Natural killer cell (primary cell): Measurements from ENCODE around the gene POLR2E. TPM values are rescaled to one million over a fixed set of nuclear protein-coding genes. Genes with fewer than 3 reads are reported as not detected.

Source experiments
- ATAC-seq, 3 donors: fragments of 150-1000 bp in 2 of 3; fragments of 200-7000 bp in 1 of 3; cut with Tn5 transposase; 1 replicate in 1 of 3; 2 replicates in 2 of 3; pipeline ENCODE4 v1.10.0; 2021; ENCODE audit warnings: mild to moderate bottlenecking in 2 of 3, moderate library complexity in 2 of 3
- DNase-seq, 2 donors: peaks; one replicate each; pipeline versions ENCODE4 v3.0.0 to v3.0.0-alpha.2; 2013 to 2021; ENCODE audit warnings: mixed read lengths in 1 of 2
- H3K27ac ChIP-seq: one replicate; pipeline ENCODE4 v1.5.1; 2013; ENCODE audit warnings: mild to moderate bottlenecking, low read length
- H3K27me3 ChIP-seq: one replicate; pipeline ENCODE4 v1.6.1; 2013; ENCODE audit warnings: low read length; ENCODE audit not compliant: control insufficient read depth, insufficient read depth
- H3K36me3 ChIP-seq: one replicate; pipeline ENCODE4 v1.6.1; 2013; ENCODE audit warnings: low read length; ENCODE audit not compliant: control insufficient read depth, insufficient read depth
- H3K4me1 ChIP-seq: one replicate; pipeline ENCODE4 v1.6.1; 2013; ENCODE audit warnings: low read length; ENCODE audit not compliant: control insufficient read depth, insufficient read depth
- H3K4me3 ChIP-seq: one replicate; pipeline ENCODE4 v1.5.1; 2013; ENCODE audit warnings: low read length
- H3K9me3 ChIP-seq: one replicate; pipeline ENCODE4 v1.6.1; 2013; ENCODE audit warnings: low read length; ENCODE audit not compliant: control insufficient read depth, insufficient read depth
- H3K27ac Mint-ChIP-seq, 2 donors: one replicate each; pipeline ENCODE4 v1.8.0; 2022; ENCODE audit warnings: mild to moderate bottlenecking in 2 of 2, mixed read lengths in 2 of 2, moderate library complexity in 1 of 2
- H3K27me3 Mint-ChIP-seq, 2 donors: one replicate each; pipeline ENCODE4 v1.8.0; 2022; ENCODE audit warnings: low read depth in 2 of 2, mixed read lengths in 2 of 2
- H3K36me3 Mint-ChIP-seq: one replicate; pipeline ENCODE4 v1.8.0; 2022; ENCODE audit warnings: mixed read lengths
- H3K4me1 Mint-ChIP-seq, 2 donors: one replicate each; pipeline ENCODE4 v1.8.0; 2022; ENCODE audit warnings: mixed read lengths in 2 of 2
- H3K4me3 Mint-ChIP-seq: one replicate; pipeline ENCODE4 v1.8.0; 2022; ENCODE audit warnings: mild to moderate bottlenecking, moderate library complexity, mixed read lengths
- H3K9me3 Mint-ChIP-seq, 2 donors: one replicate each; pipeline ENCODE4 v1.8.0; 2022; ENCODE audit warnings: mixed read lengths in 2 of 2
- CTCF ChIP-seq: fragments of 200-600 bp; IDR thresholded peaks from one replicate; pipeline ENCODE4 v1.8.0; 2022; ENCODE audit warnings: antibody characterized with exemption
- WGBS: methylation state at CpG from one replicate; pipeline ENCODE4 v1.1.7; 2013; ENCODE audit warnings: missing lambda C conversion rate; ENCODE audit not compliant: insufficient coverage; 5-methylcytosine and 5-hydroxymethylcytosine counted together
- intact Hi-C: fragments of 100-400 bp; cut with micrococcal nuclease; formaldehyde crosslinking; loops from one replicate; pipeline ENCODE4 v1.14.2; 2022
- total RNA-seq, 4 donors: library from RNA; stranded (reverse); fragments of 120-200 nt in 1 of 4; gene quantifications; one replicate each; pipeline versions ENCODE4 v1.2.3 to v1.2.4, GENCODE V29; 2013 to 2022

The POLR2E gene
- total RNA-seq, 3 donors from 2014 or later (not counting 1 experiment from before 2014, with no cell fraction given) = 77.3 to 105 (median 91.6) TPM

GRCh38 chr19:1101337-1101698 is 6.1 kb upstream of the POLR2E start:
- no peak overlapping the region for H3K4me3 ChIP-seq
- ATAC-seq = no peak
- peaks cover 60% of the 10 kb centered on the region for H3K4me1 ChIP-seq
- intact Hi-C loops = loop anchor here (5.0 kb wide), 1 partner anchor 34 kb away; the partner anchor contains the start of gene ARHGAP45
- Mint-ChIP-seq H3K4me1 (peaks cover 9 to 37% of the 10 kb centered on the region in 2 donors), H3K36me3 (no peaks in the 10 kb centered on the region), H3K27me3 (no peaks in the 10 kb centered on the region), H3K9me3 (no peaks in the 10 kb centered on the region), H3K4me3 (peak overlapping the region; percentile 49), H3K27ac (peak overlapping the region; percentile 82 to 88)
- DNase-seq = peak in 1 of 2 donors; percentile 53
- no peaks in the 10 kb centered on the region for H3K9me3 ChIP-seq
- H3K36me3 ChIP-seq = peaks cover 3% of the 10 kb centered on the region
- TF ChIP-seq CTCF = no peak
- peak overlapping the region; percentile 57 for H3K27ac ChIP-seq
- no peaks in the 10 kb centered on the region for H3K27me3 ChIP-seq
- 18% methylated on average over 9 of the region's 9 CpGs for WGBS

GRCh38 chr19:1098177-1099051 is 3.2 kb upstream of the POLR2E start:
- no peaks in the 10 kb centered on the region for H3K9me3 Mint-ChIP-seq
- no peaks in the 10 kb centered on the region for H3K27me3 ChIP-seq
- no peaks in the 10 kb centered on the region for H3K9me3 ChIP-seq
- 91% methylated on average over 15 of the region's 15 CpGs for WGBS
- no peak for TF ChIP-seq CTCF
- no peak overlapping the region for H3K4me3 ChIP-seq
- DNase-seq = no peak
- no peaks in the 10 kb centered on the region for H3K27me3 Mint-ChIP-seq
- peaks cover 17 to 57% of the 10 kb centered on the region in 2 donors for H3K4me1 Mint-ChIP-seq
- no peaks in the 10 kb centered on the region for H3K36me3 Mint-ChIP-seq
- no peak overlapping the region for H3K4me3 Mint-ChIP-seq
- no peak for ATAC-seq
- no peak overlapping the region for H3K27ac ChIP-seq
- peaks cover 64% of the 10 kb centered on the region for H3K4me1 ChIP-seq
- H3K36me3 ChIP-seq = peaks cover 1% of the 10 kb centered on the region
- intact Hi-C loops = no loop called here
- H3K27ac Mint-ChIP-seq = peak overlapping the region in 1 of 2 donors; percentile 75

GRCh38 chr19:1097810-1098176 is 2.6 kb upstream of the POLR2E start:
- Histone ChIP-seq H3K9me3 (no peaks in the 10 kb centered on the region), H3K4me1 (peaks cover 60% of the 10 kb centered on the region), H3K36me3 (peaks cover 3% of the 10 kb centered on the region), H3K27ac (no peak overlapping the region), H3K4me3 (no peak overlapping the region), H3K27me3 (no peaks in the 10 kb centered on the region)
- DNase-seq (no peak), ATAC-seq (no peak)
- Mint-ChIP-seq H3K27ac (peak overlapping the region in 1 of 2 donors; percentile 75), H3K4me3 (no peak overlapping the region), H3K27me3 (no peaks in the 10 kb centered on the region), H3K9me3 (no peaks in the 10 kb centered on the region), H3K36me3 (no peaks in the 10 kb centered on the region), H3K4me1 (peaks cover 17 to 55% of the 10 kb centered on the region in 2 donors)
- intact Hi-C loops = no loop called here
- TF ChIP-seq CTCF = no peak
- 96% methylated on average over 7 of the region's 7 CpGs for WGBS
